HG03439 (cell line): ENCODE results near the gene XYLT2.

Experiments used
- ATAC-seq: cut with Tn5 transposase; IDR thresholded peaks from one replicate; pipeline ENCODE4 v1.9.1; 2021; ENCODE audit warnings: mild to moderate bottlenecking, moderate library complexity; ENCODE audit not compliant: unreplicated experiment

XYLT2 gene

GRCh38 chr17:50348522-50349242 is 2.8 kb downstream of the XYLT2 start:
- ATAC-seq: no peak

GRCh38 chr17:50349243-50349600 is 3.3 kb downstream of the XYLT2 start:
- ATAC-seq: no peak

- no peak for ATAC-seq
These were observed 4.8 kb downstream of the XYLT2 start for GRCh38 chr17:50350733-50351132.

GRCh38 chr17:50352072-50352692 is 6.3 kb downstream of the XYLT2 start:
- no peak for ATAC-seq

- no peak for ATAC-seq
These were observed 7.0 kb downstream of the XYLT2 start for GRCh38 chr17:50352693-50353599.

GRCh38 chr17:50353600-50354195 is 7.8 kb downstream of the XYLT2 start:
- no peak for ATAC-seq

- no peak for ATAC-seq
These were observed 8.3 kb downstream of the XYLT2 start for GRCh38 chr17:50354198-50354597.

- ATAC-seq: no peak
These were observed 8.8 kb downstream of the XYLT2 start for GRCh38 chr17:50354776-50355175.

GRCh38 chr17:50355336-50355700 is 9.4 kb downstream of the XYLT2 start:
- ATAC-seq: no peak

- ATAC-seq: no peak
These were observed 9.9 kb downstream of the XYLT2 start for GRCh38 chr17:50355701-50356341.

GRCh38 chr17:50356418-50356817 is 10.5 kb downstream of the XYLT2 start:
- no peak for ATAC-seq

- no peak for ATAC-seq
These were observed 11.1 kb downstream of the XYLT2 start for GRCh38 chr17:50356892-50357510.

- no peak for ATAC-seq
These were observed 12.3 kb downstream of the XYLT2 start for GRCh38 chr17:50358177-50358576.

GRCh38 chr17:50359005-50359699 is 13.2 kb downstream of the XYLT2 start:
- ATAC-seq: no peak

- no peak for ATAC-seq
These were observed 14.1 kb downstream of the XYLT2 start for GRCh38 chr17:50359998-50360461.

- ATAC-seq: no peak
These were observed 14.7 kb downstream of the XYLT2 start for GRCh38 chr17:50360486-50361115.

GRCh38 chr17:50361561-50362480 is 15.9 kb downstream of the XYLT2 start:
- ATAC-seq: no peak

- no peak for ATAC-seq
These were observed 16.7 kb downstream of the XYLT2 start for GRCh38 chr17:50362661-50363060.
